Trophoblast cell (in vitro differentiated cells and primary cell): Measurements from ENCODE around the gene PIBF1.

Experiments used
- DNase-seq, 2 donors: peaks; one replicate each; pipeline ENCODE4 v3.0.0-alpha.2; 2016
- H2AFZ ChIP-seq: 2 replicates; pipeline ENCODE4 v1.6.1; 2013; ENCODE audit warnings: low read length, moderate library complexity, mild to moderate bottlenecking; ENCODE audit not compliant: insufficient read depth, poor library complexity
- H2AK5ac ChIP-seq: 2 replicates; pipeline ENCODE4 v1.6.1; 2013; ENCODE audit warnings: mild to moderate bottlenecking, low read length
- H2BK120ac ChIP-seq: 2 replicates; pipeline ENCODE4 v1.6.1; 2013; ENCODE audit warnings: low read length, mild to moderate bottlenecking, moderate library complexity; ENCODE audit not compliant: insufficient read depth, poor library complexity
- H2BK12ac ChIP-seq: 2 replicates; pipeline ENCODE4 v1.6.1; 2013; ENCODE audit warnings: mild to moderate bottlenecking, low read length, moderate library complexity
- H2BK5ac ChIP-seq: 2 replicates; pipeline ENCODE4 v1.6.1; 2013; ENCODE audit warnings: low read length, low read depth, moderate library complexity, mild to moderate bottlenecking; ENCODE audit not compliant: poor library complexity
- H3K14ac ChIP-seq: 2 replicates; pipeline ENCODE4 v1.6.1; 2013; ENCODE audit warnings: mild to moderate bottlenecking, low read length
- H3K18ac ChIP-seq: 2 replicates; pipeline ENCODE4 v1.6.1; 2013; ENCODE audit warnings: mild to moderate bottlenecking, low read length
- H3K23ac ChIP-seq: 2 replicates; pipeline ENCODE4 v1.6.1; 2013; ENCODE audit warnings: low read length
- H3K27ac ChIP-seq: 2 replicates; pipeline ENCODE4 v1.5.1; 2013; ENCODE audit warnings: low read depth, mild to moderate bottlenecking, inconsistent platforms, low read length, moderate library complexity
- H3K27me3 ChIP-seq: 2 replicates; pipeline ENCODE4 v1.6.1; 2013; ENCODE audit warnings: inconsistent platforms, mild to moderate bottlenecking, low read length, moderate library complexity; ENCODE audit not compliant: insufficient read depth
- H3K36me3 ChIP-seq, 2 experiments: 1 replicate in 1 of 2; 2 replicates in 1 of 2; pipeline ENCODE4 v1.6.1; 2013; ENCODE audit warnings: low read length in 2 of 2, mild to moderate bottlenecking in 2 of 2, moderate library complexity in 1 of 2; ENCODE audit not compliant: insufficient read depth in 2 of 2, control insufficient read depth in 1 of 2
- H3K4ac ChIP-seq: 2 replicates; pipeline ENCODE4 v1.6.1; 2013; ENCODE audit warnings: low read depth, mild to moderate bottlenecking, low read length, moderate library complexity
- H3K4me1 ChIP-seq, 2 experiments: 1 replicate in 1 of 2; 2 replicates in 1 of 2; pipeline ENCODE4 v1.6.1; 2013; ENCODE audit warnings: low read length in 2 of 2, mild to moderate bottlenecking in 2 of 2, moderate library complexity in 1 of 2; ENCODE audit not compliant: insufficient read depth in 2 of 2, control insufficient read depth in 1 of 2
- H3K4me2 ChIP-seq: 2 replicates; pipeline ENCODE4 v1.6.1; 2013; ENCODE audit warnings: inconsistent platforms, mild to moderate bottlenecking, low read length, moderate library complexity
- H3K4me3 ChIP-seq: 2 replicates; pipeline ENCODE4 v1.5.1; 2013; ENCODE audit warnings: mild to moderate bottlenecking, low read depth, low read length, inconsistent platforms
- H3K79me1 ChIP-seq: one replicate; pipeline ENCODE4 v1.6.1; 2013; ENCODE audit warnings: low read length
- H3K79me2 ChIP-seq: 2 replicates; pipeline ENCODE4 v1.6.1; 2013; ENCODE audit warnings: low read length, mild to moderate bottlenecking; ENCODE audit not compliant: control insufficient read depth, insufficient read depth, poor library complexity
- H3K9ac ChIP-seq: 2 replicates; pipeline ENCODE4 v1.6.1; 2013; ENCODE audit warnings: mild to moderate bottlenecking, low read length
- H3K9me3 ChIP-seq: 2 replicates; pipeline ENCODE4 v1.6.1; 2013; ENCODE audit warnings: low read depth, mild to moderate bottlenecking, control low read depth, inconsistent platforms, low read length; ENCODE audit not compliant: insufficient read depth
- H4K12ac ChIP-seq: 2 replicates; pipeline ENCODE4 v1.6.1; 2013; ENCODE audit warnings: low read depth, mild to moderate bottlenecking, low read length, moderate library complexity
- H4K8ac ChIP-seq: 2 replicates; pipeline ENCODE4 v1.6.1; 2013; ENCODE audit warnings: low read depth, mild to moderate bottlenecking, low read length, moderate library complexity
- H4K91ac ChIP-seq: one replicate; pipeline ENCODE4 v1.6.1; 2013; ENCODE audit warnings: low read depth, mild to moderate bottlenecking, low read length, moderate library complexity
- WGBS: extraction: QIAGEN DNeasy Blood & Tissue Kit; methylation state at CpG from one replicate; pipeline ENCODE4 v1.1.7; 2013; ENCODE audit warnings: missing lambda C conversion rate; ENCODE audit not compliant: insufficient read length, insufficient coverage; ENCODE audit errors: extremely low coverage; 5-methylcytosine and 5-hydroxymethylcytosine counted together

The PIBF1 gene

DNA sequence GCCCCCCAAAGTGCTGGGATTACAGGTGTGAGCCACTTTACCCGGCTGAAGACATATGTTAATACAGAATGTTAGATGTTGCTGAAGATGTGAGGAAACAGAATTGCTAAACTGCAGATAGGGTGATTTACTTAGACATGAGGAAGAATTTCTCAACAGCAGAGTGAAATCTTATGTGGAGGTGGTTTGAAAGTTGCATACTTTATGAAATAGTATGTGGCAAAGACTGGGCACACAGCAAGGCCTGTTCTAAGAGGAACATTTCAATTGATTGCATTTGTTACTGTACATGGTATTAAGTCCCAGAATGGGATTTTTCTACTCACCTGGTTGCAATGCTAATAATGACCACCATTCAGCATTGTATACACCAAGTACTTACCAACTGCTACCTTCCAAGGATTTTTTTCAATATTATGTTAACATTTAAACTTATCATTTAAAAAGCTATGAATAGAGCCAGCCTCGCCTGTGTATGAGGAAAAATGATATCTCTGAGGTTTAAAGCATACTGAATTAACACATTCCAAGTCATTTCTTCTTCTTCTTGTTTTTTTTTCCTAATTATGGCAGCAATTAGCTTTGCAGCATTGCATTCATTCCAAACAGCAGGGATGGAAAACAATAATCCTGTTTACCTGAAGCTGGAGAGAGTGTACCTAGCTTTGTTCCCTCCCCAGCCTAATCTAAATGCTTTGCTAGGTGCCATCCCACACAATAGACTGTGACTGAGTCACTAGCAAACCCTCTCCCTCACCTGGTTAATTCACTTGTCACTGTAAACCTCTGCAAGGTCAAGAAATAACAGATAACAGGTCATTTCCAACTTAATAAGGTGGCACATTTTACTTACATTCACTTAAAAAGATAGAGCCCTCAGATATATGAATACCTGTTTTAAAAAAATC is 257.5 kb downstream of the PIBF1 start:
- H4K91ac ChIP-seq: no peak overlapping the region
- H3K4ac ChIP-seq: no peak overlapping the region
- no peak overlapping the region for H4K8ac ChIP-seq
- WGBS: no CpG with 5 or more reads among the region's 2 CpGs
- no peak overlapping the region for H3K18ac ChIP-seq
- no peak overlapping the region for H2BK5ac ChIP-seq
- peaks cover 6% of the 10 kb centered on the region for H3K79me1 ChIP-seq
- peak in 1 of 2 donors; percentile 61 for DNase-seq
- H3K4me2 ChIP-seq: no peak overlapping the region
- H2BK12ac ChIP-seq: no peak overlapping the region
- H4K12ac ChIP-seq: no peak overlapping the region
- H3K4me1 ChIP-seq: peaks cover 8 to 9% of the 10 kb centered on the region in 2 experiments
- no peak overlapping the region for H2AFZ ChIP-seq
- no peak overlapping the region for H2BK120ac ChIP-seq
- no peaks in the 10 kb centered on the region for H3K36me3 ChIP-seq
- H3K23ac ChIP-seq: no peak overlapping the region
- H3K14ac ChIP-seq: no peak overlapping the region
- no peak overlapping the region for H2AK5ac ChIP-seq
- no peaks in the 10 kb centered on the region for H3K27me3 ChIP-seq
- H3K4me3 ChIP-seq: no peak overlapping the region
- H3K9ac ChIP-seq: no peak overlapping the region
- H3K9me3 ChIP-seq: no peaks in the 10 kb centered on the region
- H3K27ac ChIP-seq: no peak overlapping the region
- H3K79me2 ChIP-seq: no peaks in the 10 kb centered on the region

DNA sequence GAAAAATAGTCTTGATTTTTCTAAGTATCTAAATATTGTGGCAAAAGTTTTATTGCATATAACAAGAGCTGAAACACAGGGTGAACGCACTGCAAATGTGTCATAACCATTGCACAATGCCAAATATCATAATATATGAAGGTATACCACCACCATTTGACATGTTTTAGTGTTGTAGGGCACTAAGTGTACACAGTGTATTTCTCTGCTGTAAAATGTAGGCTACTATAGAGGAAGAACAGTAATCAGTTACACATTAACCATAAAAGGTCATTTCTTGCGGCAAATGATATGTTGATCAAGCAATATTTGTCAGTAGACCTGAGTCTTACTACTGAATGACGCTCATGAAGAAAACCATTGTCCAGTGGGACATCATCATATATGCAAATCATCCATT is 258.6 kb downstream of the PIBF1 start:
- Histone ChIP-seq H2BK5ac (no peak overlapping the region), H3K4me3 (no peak overlapping the region), H2AK5ac (no peak overlapping the region), H3K79me1 (peaks cover 6% of the 10 kb centered on the region), H2AFZ (no peak overlapping the region), H3K9ac (no peak overlapping the region), H4K12ac (no peak overlapping the region), H3K14ac (no peak overlapping the region), H3K4me1 (peaks cover 8 to 9% of the 10 kb centered on the region in 2 experiments), H3K27me3 (no peaks in the 10 kb centered on the region), H3K4me2 (no peak overlapping the region), H3K27ac (no peak overlapping the region), H3K23ac (no peak overlapping the region), H3K79me2 (no peaks in the 10 kb centered on the region), H4K8ac (no peak overlapping the region), H3K18ac (no peak overlapping the region), H4K91ac (no peak overlapping the region), H3K36me3 (no peaks in the 10 kb centered on the region), H3K9me3 (no peaks in the 10 kb centered on the region), H3K4ac (no peak overlapping the region), H2BK120ac (no peak overlapping the region), H2BK12ac (no peak overlapping the region)
- no CpG with 5 or more reads among the region's 3 CpGs for WGBS
- DNase-seq: peak in 1 of 2 donors; percentile 76

DNA sequence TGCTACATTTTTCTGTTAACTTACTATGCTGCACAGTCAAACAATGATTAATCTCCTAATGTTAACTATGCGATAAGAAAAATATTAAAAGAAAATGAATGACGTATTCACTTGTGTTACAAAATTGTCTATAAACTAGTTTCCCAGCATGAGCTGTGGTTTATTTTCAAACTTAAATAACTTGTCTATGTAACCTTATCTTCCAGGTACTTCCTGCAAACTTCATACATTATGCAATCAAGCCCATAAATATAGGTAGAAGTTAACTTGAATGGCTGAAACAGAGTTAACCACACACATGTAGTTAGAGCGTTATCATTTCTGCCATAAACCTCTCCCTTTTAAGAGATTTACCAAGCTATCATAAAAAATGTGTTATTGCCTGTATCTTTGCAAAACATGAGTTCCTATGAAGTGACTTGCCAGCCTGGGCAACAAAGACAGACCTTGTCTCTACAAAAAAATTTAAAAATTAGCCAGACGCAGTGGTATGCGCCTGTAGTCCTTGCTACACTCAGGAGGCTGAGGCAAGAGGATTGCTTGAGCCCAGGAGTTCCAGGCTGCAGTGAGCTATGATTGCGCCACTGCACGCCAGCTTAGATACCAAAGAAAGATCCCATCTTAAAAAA is 259.1 kb downstream of the PIBF1 start:
- Histone ChIP-seq H4K12ac (no peak overlapping the region), H3K9ac (no peak overlapping the region), H3K79me2 (no peaks in the 10 kb centered on the region), H3K36me3 (no peaks in the 10 kb centered on the region), H3K4me1 (peaks cover 6 to 8% of the 10 kb centered on the region in 2 experiments), H3K9me3 (no peaks in the 10 kb centered on the region), H3K23ac (no peak overlapping the region), H3K4ac (no peak overlapping the region), H3K27ac (peak overlapping the region; percentile 10), H2AFZ (no peak overlapping the region), H3K27me3 (no peaks in the 10 kb centered on the region), H2BK12ac (no peak overlapping the region), H3K4me3 (no peak overlapping the region), H2AK5ac (no peak overlapping the region), H2BK5ac (no peak overlapping the region), H2BK120ac (no peak overlapping the region), H3K18ac (no peak overlapping the region), H4K91ac (no peak overlapping the region), H4K8ac (no peak overlapping the region), H3K79me1 (peaks cover 5% of the 10 kb centered on the region), H3K14ac (no peak overlapping the region), H3K4me2 (no peak overlapping the region)
- no CpG with 5 or more reads among the region's 7 CpGs for WGBS
- peak; percentile 94 to 97 for DNase-seq

DNA sequence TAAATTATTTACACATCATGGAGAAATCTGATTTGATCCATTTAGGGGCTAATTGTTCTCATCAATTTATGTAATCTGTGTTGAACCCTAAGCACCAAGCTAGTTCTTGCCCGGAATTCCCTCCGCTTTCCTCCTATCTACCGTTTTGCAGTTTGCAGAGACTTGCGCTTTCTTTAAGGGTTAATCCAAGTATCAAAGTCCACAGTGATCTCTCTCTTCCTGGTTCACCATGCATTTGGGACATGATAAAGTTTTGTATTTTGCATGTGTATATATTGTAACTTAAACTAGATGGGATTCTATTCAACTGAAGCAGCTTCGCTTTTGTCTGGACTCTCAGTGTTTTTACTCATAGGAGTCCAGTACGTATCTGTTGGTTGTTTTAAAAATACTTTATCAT is 263.1 kb downstream of the PIBF1 start:
- Histone ChIP-seq H2AK5ac (no peak overlapping the region), H3K4me1 (peaks cover 0 to 2% of the 10 kb centered on the region in 2 experiments), H2AFZ (no peak overlapping the region), H3K79me2 (no peaks in the 10 kb centered on the region), H3K79me1 (peaks cover 1% of the 10 kb centered on the region), H2BK12ac (no peak overlapping the region), H3K4me2 (no peak overlapping the region), H3K36me3 (no peaks in the 10 kb centered on the region), H4K12ac (no peak overlapping the region), H3K27ac (no peak overlapping the region), H3K27me3 (no peaks in the 10 kb centered on the region), H3K23ac (no peak overlapping the region), H4K91ac (no peak overlapping the region), H3K14ac (no peak overlapping the region), H3K4ac (no peak overlapping the region), H4K8ac (no peak overlapping the region), H2BK120ac (no peak overlapping the region), H3K9ac (no peak overlapping the region), H3K4me3 (no peak overlapping the region), H2BK5ac (no peak overlapping the region), H3K9me3 (no peaks in the 10 kb centered on the region), H3K18ac (no peak overlapping the region)
- no CpG with 5 or more reads among the region's 6 CpGs for WGBS
- no peak for DNase-seq
